Gastroesophageal sphincter (tissue), 3 donors: Measurements from ENCODE around the gene CTNNA2.

Experiments used
- EP300 ChIP-seq: sonication (generic); formaldehyde crosslinking; IDR thresholded peaks from one replicate; pipeline ENCODE4 v1.6.1; 2017; ENCODE audit warnings: antibody characterized with exemption, mild to moderate bottlenecking
- POLR2A ChIP-seq, 2 donors: fragments of 450-650 bp; IDR thresholded peaks; one replicate each; pipeline ENCODE4 v1.6.1; 2017; ENCODE audit warnings: antibody characterized with exemption in 2 of 2, mild to moderate bottlenecking in 2 of 2, moderate library complexity in 1 of 2
- POLR2AphosphoS5 ChIP-seq: sonication (generic); formaldehyde crosslinking; IDR thresholded peaks from one replicate; pipeline ENCODE4 v1.6.1; 2017; ENCODE audit warnings: antibody characterized with exemption
- TF ChIP-seq, protein P1 (sequence below), 4 experiments: fragments of 200-600 bp in 2 of 4; fragments of 450-650 bp in 2 of 4; sonication (generic) in 1 of 4; IDR thresholded peaks; one replicate each; pipeline ENCODE4 v1.5.1; 2017 to 2019; ENCODE audit warnings: antibody characterized with exemption in 4 of 4, mild to moderate bottlenecking in 2 of 4, moderate library complexity in 2 of 4

DNA sequence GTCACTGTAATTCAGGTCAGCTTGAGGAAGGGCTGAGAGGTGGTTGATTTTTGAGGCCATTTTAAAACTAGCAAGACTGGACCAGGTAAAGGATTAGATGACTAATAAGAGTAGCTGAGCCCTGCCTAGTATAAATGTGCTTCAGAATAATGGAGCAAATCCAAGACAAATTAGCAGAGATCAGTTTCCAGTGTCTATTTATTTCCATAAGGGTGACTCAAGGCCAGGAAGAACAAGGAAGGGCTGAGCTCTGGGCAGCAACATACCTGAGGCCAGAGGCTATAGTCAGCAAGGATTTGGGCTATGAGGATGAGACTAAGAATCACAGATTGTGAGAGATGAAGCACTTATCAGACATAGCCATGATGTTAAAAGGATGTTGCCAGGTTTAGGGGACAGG is 1130.7 kb downstream of the CTNNA2 start:
- TF ChIP-seq, protein P1, sequence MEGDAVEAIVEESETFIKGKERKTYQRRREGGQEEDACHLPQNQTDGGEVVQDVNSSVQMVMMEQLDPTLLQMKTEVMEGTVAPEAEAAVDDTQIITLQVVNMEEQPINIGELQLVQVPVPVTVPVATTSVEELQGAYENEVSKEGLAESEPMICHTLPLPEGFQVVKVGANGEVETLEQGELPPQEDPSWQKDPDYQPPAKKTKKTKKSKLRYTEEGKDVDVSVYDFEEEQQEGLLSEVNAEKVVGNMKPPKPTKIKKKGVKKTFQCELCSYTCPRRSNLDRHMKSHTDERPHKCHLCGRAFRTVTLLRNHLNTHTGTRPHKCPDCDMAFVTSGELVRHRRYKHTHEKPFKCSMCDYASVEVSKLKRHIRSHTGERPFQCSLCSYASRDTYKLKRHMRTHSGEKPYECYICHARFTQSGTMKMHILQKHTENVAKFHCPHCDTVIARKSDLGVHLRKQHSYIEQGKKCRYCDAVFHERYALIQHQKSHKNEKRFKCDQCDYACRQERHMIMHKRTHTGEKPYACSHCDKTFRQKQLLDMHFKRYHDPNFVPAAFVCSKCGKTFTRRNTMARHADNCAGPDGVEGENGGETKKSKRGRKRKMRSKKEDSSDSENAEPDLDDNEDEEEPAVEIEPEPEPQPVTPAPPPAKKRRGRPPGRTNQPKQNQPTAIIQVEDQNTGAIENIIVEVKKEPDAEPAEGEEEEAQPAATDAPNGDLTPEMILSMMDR (IDR thresholded peaks at IDR 0.05): no peak
- TF ChIP-seq POLR2A (IDR thresholded peaks at IDR 0.05) (no peak), EP300 (no peak), POLR2AphosphoS5 (no peak)
